ENCODE data around the gene USP51. TPM values are rescaled to one million over a fixed set of nuclear protein-coding genes. Genes with fewer than 3 reads are reported as not detected.

USP51 gene
- total and polyA plus RNA-seq, 8 donors, result 0.29 to 2.2 (median 0.45) TPM; not detected in 2

GRCh38 chrX:55490121-55490520, 473 bp upstream of the USP51 start:
- Histone ChIP-seq H3K4me3 (peak overlapping the region; percentile 54 to 76 (median 58)), H3K36me3 (no peaks in the 10 kb centered on the region), H3K4me1 (peaks cover 0 to 23% (median 13%) of the 10 kb centered on the region in 4 donors), H3K27ac (peak overlapping the region in 4 of 5 donors; percentile 85 to 93 (median 88)), H3K27me3 (no peaks in the 10 kb centered on the region), H3K9me3 (no peaks in the 10 kb centered on the region)
- no peak for DNase-seq
- intact Hi-C loops (cut with DNase I; ENCODE audit: low total_unique reads), result no loop called here
- TF ChIP-seq POLR2AphosphoS5 (IDR thresholded peaks at IDR 0.05) (no peak), POLR2A (IDR thresholded peaks at IDR 0.05) (no peak), EP300 (IDR thresholded peaks at IDR 0.05) (no peak)
- TF ChIP-seq, protein P1, sequence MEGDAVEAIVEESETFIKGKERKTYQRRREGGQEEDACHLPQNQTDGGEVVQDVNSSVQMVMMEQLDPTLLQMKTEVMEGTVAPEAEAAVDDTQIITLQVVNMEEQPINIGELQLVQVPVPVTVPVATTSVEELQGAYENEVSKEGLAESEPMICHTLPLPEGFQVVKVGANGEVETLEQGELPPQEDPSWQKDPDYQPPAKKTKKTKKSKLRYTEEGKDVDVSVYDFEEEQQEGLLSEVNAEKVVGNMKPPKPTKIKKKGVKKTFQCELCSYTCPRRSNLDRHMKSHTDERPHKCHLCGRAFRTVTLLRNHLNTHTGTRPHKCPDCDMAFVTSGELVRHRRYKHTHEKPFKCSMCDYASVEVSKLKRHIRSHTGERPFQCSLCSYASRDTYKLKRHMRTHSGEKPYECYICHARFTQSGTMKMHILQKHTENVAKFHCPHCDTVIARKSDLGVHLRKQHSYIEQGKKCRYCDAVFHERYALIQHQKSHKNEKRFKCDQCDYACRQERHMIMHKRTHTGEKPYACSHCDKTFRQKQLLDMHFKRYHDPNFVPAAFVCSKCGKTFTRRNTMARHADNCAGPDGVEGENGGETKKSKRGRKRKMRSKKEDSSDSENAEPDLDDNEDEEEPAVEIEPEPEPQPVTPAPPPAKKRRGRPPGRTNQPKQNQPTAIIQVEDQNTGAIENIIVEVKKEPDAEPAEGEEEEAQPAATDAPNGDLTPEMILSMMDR (IDR thresholded peaks at IDR 0.05), result no peak
- WGBS, 5 donors, result 55 to 73% (median 59%) methylated on average over 4 of the region's 4 CpGs

- Histone ChIP-seq H3K27me3 (no peaks in the 10 kb centered on the region), H3K36me3 (no peaks in the 10 kb centered on the region), H3K9me3 (no peaks in the 10 kb centered on the region), H3K4me1 (peaks cover 0 to 23% (median 13%) of the 10 kb centered on the region in 4 donors), H3K4me3 (peak overlapping the region; percentile 54 to 76 (median 58)), H3K27ac (peak overlapping the region; percentile 85 to 93 (median 89))
- WGBS, 5 donors, result 0 to 38% (median 1%) methylated on average over 24 to 54 of the region's 54 CpGs
- intact Hi-C loops (cut with DNase I; ENCODE audit: low total_unique reads), result no loop called here
- TF ChIP-seq POLR2AphosphoS5 (IDR thresholded peaks at IDR 0.05), result peak in 1 of 3 donors; percentile 18
- TF ChIP-seq, protein P1 (IDR thresholded peaks at IDR 0.05), result no peak
- DNase-seq, result peak; percentile 62 to 88
These were observed 895 bp downstream of the USP51 start for GRCh38 chrX:55488593-55489313.

DNA sequence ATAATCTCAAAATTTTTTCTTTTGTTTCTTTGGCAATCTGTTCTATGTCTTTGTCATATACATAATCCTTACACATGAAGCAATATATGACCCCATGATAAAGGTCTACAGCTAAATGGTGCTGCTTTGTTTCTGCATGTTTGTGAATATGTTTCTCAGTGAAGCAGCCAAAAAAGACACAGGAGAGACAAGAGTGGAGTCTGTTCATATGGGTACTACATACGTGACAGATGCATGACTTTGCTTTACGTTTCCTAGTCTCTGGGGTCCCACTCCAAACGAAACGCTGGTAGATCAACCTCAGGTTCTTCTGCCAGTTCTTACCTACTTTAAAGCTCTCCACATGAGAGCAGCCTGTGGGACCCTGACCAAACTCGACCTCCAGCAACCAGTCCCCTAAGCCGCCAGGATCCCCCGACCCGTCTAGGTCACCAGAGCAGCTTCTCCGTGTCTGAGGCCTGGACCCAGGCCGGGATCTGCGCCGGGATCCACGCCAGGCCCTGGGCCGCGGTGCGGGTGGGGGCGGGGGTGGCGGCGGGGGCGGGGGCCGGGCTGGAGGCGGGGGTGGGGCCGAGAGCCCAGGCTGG, 1.5 kb downstream of the USP51 start:
- no peaks in the 10 kb centered on the region for H3K36me3 ChIP-seq
- H3K27me3 ChIP-seq, result no peaks in the 10 kb centered on the region
- no peaks in the 10 kb centered on the region for H3K9me3 ChIP-seq
- no peak for DNase-seq
- WGBS, 5 donors, result 5 to 55% (median 7%) methylated on average over 8 to 23 of the region's 23 CpGs
- TF ChIP-seq POLR2AphosphoS5 (IDR thresholded peaks at IDR 0.05) (no peak), EP300 (IDR thresholded peaks at IDR 0.05) (no peak), POLR2A (IDR thresholded peaks at IDR 0.05) (no peak)
- TF ChIP-seq, protein P1 (IDR thresholded peaks at IDR 0.05), result no peak
- intact Hi-C loops (cut with DNase I; ENCODE audit: low total_unique reads), result no loop called here
- peak overlapping the region; percentile 85 to 93 (median 89) for H3K27ac ChIP-seq
- H3K4me3 ChIP-seq, result peak overlapping the region; percentile 54 to 76 (median 58)
- H3K4me1 ChIP-seq, result peaks cover 0 to 23% (median 13%) of the 10 kb centered on the region in 4 donors

DNA sequence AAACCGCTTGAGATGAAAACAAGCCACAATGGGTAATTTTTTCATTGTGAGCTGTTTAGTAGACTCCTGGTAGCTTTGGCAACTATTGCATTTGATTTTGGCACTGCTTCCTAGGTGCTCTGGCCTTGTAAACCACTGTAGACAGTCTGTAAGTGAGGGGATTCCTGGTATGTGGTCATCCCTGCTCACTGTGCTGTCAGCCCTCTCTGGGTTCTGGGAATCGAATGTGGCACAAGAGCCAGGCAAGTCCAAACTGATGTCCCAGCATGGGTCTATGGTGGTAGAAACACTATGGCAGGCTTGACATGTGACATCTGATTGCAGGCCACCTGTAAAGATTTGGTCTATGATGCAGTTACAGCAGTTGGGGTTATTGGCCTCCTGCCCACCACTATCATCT, 2.5 kb downstream of the USP51 start:
- WGBS, 5 donors, result 47 to 75% (median 53%) methylated on average over 2 of the region's 2 CpGs
- H3K27me3 ChIP-seq, result no peaks in the 10 kb centered on the region
- no peak for DNase-seq
- intact Hi-C loops (cut with DNase I; ENCODE audit: low total_unique reads), result no loop called here
- H3K4me1 ChIP-seq, result peaks cover 0 to 23% (median 13%) of the 10 kb centered on the region in 4 donors
- H3K27ac ChIP-seq, result peak overlapping the region in 3 of 5 donors; percentile 17 to 93 (median 18)
- no peak for TF ChIP-seq EP300 (IDR thresholded peaks at IDR 0.05)
- TF ChIP-seq, protein P1 (IDR thresholded peaks at IDR 0.05), result no peak
- TF ChIP-seq POLR2AphosphoS5 (IDR thresholded peaks at IDR 0.05), result no peak
- TF ChIP-seq POLR2A (IDR thresholded peaks at IDR 0.05), result no peak
- H3K36me3 ChIP-seq, result no peaks in the 10 kb centered on the region
- H3K9me3 ChIP-seq, result no peaks in the 10 kb centered on the region
- H3K4me3 ChIP-seq, result no peak overlapping the region
